Epithelial cell of proximal tubule (primary cell): ENCODE measurements around the gene HOXA1. TPM values are rescaled to one million over a fixed set of nuclear protein-coding genes. Genes with fewer than 3 reads are reported as not detected.

Source experiments
- DNase-seq: peaks from one replicate; pipeline ENCODE4 v3.0.0-alpha.2; 2011; ENCODE audit warnings: low read depth
- H3K4me3 ChIP-seq: 2 replicates; pipeline ENCODE4 v1.5.1; 2011; ENCODE audit warnings: low read depth, mild to moderate bottlenecking, low read length
- total RNA-seq: library from RNA; depleted of rRNA; stranded (reverse); fragments of >200 nt; gene quantifications from 2 replicates; pipeline ENCODE4 v1.2.3, GENCODE V29; 2015
- TF ChIP-seq, protein P1 (sequence below): conservative IDR thresholded peaks from 2 replicates; pipeline ENCODE4 v1.5.1; 2012; ENCODE audit warnings: low read depth, mild to moderate bottlenecking, low read length

HOXA1 gene
- total RNA-seq, 1 donor from 2014 or later, result 7.1 TPM

DNA sequence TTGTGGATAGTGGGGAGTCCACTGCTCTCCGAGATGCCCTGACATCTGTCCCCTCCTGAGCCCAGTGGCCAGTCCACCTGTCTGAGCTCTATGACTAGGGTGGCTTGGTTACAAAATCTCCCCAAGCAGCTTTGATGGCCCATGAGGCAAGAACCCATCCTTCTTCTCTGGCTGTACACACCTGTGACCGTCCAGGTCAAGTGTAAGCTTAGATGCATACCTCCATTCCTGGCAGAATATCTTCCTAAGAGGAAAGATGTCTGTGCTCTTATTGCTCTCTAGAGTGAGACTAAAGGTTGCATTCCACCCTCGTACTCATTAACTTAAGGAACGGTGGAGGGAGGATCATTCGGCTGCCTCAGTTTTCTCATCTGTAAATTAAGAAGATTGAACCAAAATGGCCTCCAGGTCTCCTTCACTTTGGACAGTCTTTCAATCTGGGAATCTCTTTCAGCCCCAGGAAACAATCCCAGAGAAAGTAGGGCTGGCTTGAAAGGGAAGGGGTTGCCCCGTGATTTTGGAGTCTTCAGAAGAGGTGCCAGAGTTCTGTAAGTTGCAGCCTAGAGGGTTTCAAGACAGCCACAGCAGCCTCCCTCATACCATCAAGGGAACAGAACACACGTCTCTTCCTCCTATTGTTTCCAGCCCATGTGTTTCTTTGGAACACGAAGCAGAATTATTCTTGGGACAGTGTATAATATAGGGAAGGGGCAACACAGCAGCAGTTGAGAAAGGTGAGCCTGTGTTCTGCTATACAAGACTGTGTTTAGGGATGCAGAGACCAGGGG is 29.3 kb upstream of the HOXA1 start:
- H3K4me3 ChIP-seq, result peak overlapping the region; percentile 77
- TF ChIP-seq, protein P1, sequence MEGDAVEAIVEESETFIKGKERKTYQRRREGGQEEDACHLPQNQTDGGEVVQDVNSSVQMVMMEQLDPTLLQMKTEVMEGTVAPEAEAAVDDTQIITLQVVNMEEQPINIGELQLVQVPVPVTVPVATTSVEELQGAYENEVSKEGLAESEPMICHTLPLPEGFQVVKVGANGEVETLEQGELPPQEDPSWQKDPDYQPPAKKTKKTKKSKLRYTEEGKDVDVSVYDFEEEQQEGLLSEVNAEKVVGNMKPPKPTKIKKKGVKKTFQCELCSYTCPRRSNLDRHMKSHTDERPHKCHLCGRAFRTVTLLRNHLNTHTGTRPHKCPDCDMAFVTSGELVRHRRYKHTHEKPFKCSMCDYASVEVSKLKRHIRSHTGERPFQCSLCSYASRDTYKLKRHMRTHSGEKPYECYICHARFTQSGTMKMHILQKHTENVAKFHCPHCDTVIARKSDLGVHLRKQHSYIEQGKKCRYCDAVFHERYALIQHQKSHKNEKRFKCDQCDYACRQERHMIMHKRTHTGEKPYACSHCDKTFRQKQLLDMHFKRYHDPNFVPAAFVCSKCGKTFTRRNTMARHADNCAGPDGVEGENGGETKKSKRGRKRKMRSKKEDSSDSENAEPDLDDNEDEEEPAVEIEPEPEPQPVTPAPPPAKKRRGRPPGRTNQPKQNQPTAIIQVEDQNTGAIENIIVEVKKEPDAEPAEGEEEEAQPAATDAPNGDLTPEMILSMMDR, result no peak
- DNase-seq, result no peak

DNA sequence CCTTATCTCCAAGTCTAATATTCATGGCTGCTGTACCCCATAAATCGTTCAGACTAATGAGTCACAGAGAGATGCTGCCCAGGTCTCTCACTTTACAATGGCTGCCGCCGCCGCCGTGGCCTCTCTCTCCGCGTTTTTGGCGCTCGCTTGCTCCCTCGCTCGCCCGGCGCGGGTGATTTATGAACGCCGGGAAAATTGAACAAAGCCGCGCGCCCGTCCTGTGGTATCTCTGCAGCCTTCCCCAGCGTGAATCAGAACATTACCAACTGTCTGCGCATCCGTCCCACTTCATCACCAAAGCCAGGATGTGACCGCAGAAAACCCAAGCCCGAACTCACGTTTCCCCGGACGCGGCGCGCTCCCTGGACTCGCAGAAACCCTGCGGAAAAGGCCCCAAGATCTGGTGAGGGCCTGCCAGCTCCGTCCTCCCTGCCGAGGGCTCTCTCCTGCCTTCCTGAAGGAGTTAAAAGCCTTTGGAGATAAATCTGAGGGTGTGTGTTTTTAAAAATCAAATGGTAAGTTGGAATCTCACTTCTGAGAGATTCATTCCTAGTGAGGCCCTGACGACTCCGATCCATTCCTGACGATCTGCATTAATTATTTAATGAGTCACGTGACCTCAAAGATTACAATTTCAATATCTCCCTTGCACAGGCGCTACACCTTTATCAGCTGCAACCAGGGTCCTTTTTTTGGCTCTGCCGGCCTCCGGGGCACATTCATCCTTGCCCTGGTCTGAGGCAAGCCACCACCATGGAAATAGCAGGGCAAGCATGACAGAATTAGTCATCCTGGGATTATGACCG is 28.5 kb upstream of the HOXA1 start:
- DNase-seq, result no peak
- peak overlapping the region; percentile 77 for H3K4me3 ChIP-seq
- TF ChIP-seq, protein P1, result no peak

- TF ChIP-seq, protein P1, result no peak
- DNase-seq, result no peak
- H3K4me3 ChIP-seq, result peak overlapping the region; percentile 77
Measured at GRCh38 chr7:27123477-27124053, 27.8 kb upstream of the HOXA1 start.

DNA sequence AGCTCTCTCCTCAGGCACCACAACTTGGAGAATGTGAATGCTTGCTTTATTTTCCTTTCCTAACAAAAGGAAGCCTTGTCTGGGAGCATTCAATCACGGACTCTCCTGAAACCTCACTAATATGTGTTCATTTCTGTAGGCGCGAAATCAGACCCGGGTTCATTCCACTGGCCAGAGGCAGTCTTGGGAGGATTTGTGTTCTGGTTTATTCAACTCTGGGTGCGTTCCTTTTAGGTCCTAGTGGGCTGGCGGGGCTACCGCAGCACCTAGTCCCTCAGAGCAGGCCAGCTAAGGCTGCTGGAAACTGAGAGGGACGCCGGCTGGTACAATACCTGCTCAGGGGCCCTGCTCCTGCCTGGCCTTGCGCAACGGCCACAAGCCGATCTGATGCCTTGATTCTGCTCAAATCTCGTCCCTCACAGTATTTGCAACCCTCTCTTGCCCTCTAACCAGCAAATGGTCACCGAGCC is 27.2 kb upstream of the HOXA1 start:
- TF ChIP-seq, protein P1, result no peak
- DNase-seq, result no peak
- H3K4me3 ChIP-seq, result peak overlapping the region; percentile 77

DNA sequence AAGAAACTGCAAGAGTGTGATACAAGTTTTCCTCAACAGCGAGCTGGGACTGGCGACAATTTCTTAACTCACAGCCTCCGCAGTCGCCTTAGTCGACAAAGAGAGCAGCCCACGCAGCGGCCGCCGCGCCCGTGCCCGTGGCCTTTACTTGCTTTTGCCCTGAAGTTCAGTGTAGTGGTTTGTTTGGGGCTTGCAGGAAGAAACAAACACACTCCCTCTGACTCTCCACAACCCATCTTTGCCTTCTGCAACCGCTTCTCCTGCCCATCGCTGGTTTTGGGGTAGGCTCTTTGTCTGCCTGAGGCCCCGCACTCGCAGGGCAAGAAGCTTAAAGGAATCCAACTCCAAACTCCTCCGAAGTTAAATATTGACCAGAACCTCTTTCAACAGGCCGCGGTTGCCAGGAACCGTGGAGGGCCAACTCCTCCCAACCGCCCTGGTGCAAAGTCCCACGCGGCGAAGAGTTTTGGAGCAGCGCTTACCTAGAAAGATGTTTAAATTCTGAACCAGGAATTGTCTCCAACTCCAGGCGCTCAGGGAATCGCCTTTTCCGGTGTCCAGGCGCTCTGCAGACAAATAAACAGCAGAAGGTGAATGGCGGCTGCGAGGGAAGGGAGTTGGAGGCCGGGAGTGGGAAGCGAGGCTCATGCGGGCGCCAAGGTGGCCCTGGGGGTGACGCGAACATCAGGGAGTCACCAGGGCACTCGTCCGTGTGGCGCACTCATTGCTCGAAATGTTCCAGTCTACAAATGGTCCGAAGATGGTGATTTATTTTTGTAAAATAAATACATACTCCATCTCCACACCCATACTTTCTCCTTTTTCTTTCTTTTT is 26.5 kb upstream of the HOXA1 start:
- TF ChIP-seq, protein P1, result no peak
- no peak for DNase-seq
- H3K4me3 ChIP-seq, result peak overlapping the region; percentile 77

GRCh38 chr7:27121684-27122076 is 25.9 kb upstream of the HOXA1 start:
- no peak for DNase-seq
- TF ChIP-seq, protein P1, result no peak
- peak overlapping the region; percentile 77 for H3K4me3 ChIP-seq
